SU-DHL-6 (cell line): ENCODE measurements around the gene STIM2.

Experiments
- CTCF ChIP-seq: fragments of 200-600 bp; sonication (generic); IDR thresholded peaks from one replicate; pipeline ENCODE4 v1.5.1; 2017; ENCODE audit warnings: antibody characterized with exemption, mild to moderate bottlenecking, low read length, moderate library complexity; ENCODE audit not compliant: insufficient read depth, poor library complexity, severe bottlenecking
- EZH2phosphoT487 ChIP-seq: fragments of 200-600 bp; sonication (generic), shearing (Covaris generic); conservative IDR thresholded peaks from 2 replicates; pipeline ENCODE4 v1.6.1; 2018; ENCODE audit warnings: mild to moderate bottlenecking, antibody characterized with exemption, low read length, moderate library complexity, mixed read lengths

- TF ChIP-seq CTCF (no peak), EZH2phosphoT487 (no peak)
Observed at GRCh38 chr4:27005905-27006590, 145.4 kb downstream of the STIM2 start.
